GM12892 (cell line): ENCODE results near the gene IFIT3.

Source experiments
- POLR2A ChIP-seq: IDR thresholded peaks from 2 replicates; pipeline ENCODE4 v1.6.1; 2011; ENCODE audit warnings: low read depth, low read length, control low read depth
- TAF1 ChIP-seq: IDR thresholded peaks from 2 replicates; pipeline ENCODE4 v1.6.1; 2011; ENCODE audit warnings: low read depth, mild to moderate bottlenecking, control low read depth, low read length, borderline replicate concordance

GRCh38 chr10:89364531-89364930, 36.7 kb downstream of the IFIT3 start:
- TF ChIP-seq POLR2A = no peak
- TF ChIP-seq TAF1 = no peak
